ENCODE data around the gene UGT1A6.
"Not testable (repeated sequence)": the region's sequence is repeated elsewhere in the genome, so short reads cannot be mapped to it uniquely, and the experiment has no call there.

The UGT1A6 gene

GRCh38 chr2:233736868-233737653 is 44.4 kb downstream of the UGT1A6 start:
- DNase-seq = not testable (repeated sequence)

DNA sequence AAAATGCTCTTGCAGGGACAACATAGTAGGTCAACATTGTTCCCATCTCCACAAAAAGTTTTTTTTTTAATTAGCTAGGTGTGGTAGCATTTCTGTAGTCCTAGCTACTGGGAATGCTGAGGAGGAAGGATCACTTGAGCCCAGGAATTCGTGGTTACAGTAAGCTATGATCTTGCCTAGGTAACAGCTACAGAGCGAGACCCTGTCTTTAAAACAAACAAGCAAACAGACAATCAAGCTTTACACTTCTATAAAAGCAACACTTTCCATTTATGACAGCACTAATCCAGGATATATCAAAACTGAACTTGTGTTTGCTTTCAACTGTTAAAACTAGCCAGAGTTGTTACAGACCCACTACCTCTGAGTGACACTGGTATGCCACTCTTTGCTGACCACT is 48.2 kb downstream of the UGT1A6 start:
- DNase-seq = no peak

- DNase-seq = no peak
Observed at GRCh38 chr2:233743464-233744259, 51.0 kb downstream of the UGT1A6 start.

- no peak for DNase-seq
Observed at GRCh38 chr2:233745073-233745755, 52.5 kb downstream of the UGT1A6 start.

DNA sequence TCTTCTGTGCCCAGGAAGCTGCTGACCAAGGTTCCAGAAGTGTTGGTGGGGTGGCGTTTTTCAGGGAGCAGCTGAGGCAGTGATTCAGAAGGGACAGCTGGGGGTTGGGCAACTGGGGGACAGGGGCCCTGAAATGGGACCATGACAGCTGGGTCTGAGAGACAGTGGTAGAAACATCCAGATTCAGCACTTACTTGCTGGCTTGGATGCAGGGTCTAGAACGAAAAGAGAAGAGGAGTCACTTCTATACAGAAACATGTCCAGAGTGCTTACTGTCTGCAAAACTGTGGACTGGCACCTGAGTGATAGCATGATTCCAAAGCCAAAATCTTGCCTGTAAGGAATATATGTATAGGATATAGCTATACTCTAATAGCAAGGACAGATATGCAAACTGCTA is 53.1 kb downstream of the UGT1A6 start:
- DNase-seq = not testable (repeated sequence)

DNA sequence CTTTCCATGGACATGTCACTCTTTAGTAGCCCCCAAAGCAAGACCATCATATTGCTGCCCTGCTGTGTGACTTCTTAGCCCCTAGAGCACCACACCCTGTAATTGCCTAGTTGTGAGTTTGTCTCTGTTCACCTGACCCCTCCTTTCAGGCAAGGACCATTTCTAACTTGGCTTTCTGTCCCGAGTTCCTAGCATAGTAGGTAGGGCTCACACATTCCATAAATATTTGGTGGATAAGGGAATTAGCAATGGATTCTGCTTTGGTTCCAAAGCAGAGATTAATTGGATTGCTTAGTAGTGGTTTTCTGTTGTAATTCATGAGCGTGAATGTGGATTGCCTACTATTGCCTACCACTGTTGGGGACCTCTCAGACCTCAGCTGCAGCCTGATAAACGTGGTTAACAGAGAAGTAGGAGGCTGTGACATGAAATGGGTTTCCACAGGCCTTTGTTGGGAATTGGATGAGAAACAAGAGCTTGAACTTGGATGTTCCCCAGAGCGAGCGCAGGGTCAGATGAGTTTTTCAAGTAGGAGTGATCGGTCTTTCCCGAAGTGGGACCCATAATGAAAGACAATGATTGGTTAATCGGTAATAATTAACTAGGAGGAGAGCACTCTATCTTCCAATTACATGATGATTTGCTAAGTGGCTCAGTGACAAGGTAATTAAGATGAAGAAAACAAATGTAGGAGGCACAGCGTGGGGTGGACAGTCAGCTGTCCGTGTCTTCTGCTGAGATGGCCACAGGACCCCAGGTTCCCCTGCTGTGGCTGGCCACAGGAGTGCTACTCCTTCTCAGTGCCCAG is 54.0 kb downstream of the UGT1A6 start:
- no peak for DNase-seq

DNA sequence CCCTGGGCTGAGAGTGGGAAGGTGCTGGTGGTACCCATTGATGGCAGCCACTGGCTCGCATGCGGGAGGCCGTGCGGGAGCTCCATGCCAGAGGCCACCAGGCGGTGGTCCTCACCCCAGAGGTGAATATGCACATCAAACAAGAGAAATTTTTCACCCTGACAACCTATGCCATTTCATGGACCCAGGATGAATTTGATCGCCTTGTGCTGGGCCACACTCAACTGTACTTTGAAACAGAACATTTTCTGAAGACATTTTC is 54.5 kb downstream of the UGT1A6 start:
- no peak for DNase-seq

DNA sequence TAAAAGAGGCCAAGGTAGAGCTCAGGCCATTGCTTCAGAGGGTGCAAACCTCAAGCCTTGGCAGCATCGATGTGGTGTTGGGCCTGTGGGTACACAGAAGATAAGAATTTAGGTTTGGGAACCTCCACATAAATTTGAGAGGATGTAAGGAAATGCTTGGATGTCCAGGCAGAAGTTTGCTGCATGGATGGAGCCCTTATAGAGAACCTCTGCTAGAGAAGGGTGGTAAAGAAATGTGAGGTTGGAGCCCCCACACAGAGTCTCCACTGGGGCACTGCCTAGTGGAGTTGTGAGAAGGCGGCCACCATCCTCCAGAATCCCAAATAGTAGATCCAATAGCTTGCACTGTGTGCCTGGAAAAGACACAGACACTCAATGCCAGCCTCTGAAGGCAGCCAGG is 58.0 kb downstream of the UGT1A6 start:
- not testable (repeated sequence) for DNase-seq

DNA sequence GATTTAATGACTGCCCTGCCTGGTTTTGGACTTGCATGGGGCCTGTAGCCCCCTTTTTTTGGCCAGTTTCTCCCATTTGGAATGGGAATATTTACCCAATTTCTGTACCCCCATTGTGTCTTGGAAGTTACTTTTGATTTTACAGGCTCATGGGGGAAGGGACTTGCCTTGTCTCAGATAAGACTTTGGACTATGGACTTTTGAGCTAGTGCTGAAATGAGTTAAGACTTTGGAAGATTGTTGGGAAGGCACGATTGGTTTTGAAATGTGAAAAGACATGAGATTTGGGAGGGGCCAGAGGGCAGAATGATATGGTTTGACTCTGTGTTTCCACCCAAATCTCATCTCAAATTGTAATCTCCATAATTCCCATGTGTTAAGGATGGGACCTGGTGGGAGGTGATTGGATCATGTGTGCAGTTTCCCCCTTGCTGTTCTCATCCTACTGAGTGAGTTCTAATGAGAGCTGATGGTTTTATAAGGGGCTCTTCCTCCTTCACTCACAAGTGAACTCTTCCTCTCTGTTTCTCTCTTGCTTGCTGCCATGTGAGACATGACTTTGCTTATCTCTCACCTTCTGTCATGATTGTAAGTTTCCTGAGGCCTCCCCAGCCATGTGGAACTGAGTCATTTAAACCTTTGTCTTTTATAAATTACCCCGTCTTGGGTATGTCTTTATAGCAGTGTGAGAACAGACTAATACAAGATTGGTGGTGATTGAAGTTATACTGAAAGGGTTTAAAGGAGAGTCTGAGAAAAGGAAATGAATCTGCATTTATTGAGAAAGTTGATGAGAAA is 58.7 kb downstream of the UGT1A6 start:
- not testable (repeated sequence) for DNase-seq

- no peak for DNase-seq
Observed at GRCh38 chr2:233754872-233755611, 62.4 kb downstream of the UGT1A6 start.

DNA sequence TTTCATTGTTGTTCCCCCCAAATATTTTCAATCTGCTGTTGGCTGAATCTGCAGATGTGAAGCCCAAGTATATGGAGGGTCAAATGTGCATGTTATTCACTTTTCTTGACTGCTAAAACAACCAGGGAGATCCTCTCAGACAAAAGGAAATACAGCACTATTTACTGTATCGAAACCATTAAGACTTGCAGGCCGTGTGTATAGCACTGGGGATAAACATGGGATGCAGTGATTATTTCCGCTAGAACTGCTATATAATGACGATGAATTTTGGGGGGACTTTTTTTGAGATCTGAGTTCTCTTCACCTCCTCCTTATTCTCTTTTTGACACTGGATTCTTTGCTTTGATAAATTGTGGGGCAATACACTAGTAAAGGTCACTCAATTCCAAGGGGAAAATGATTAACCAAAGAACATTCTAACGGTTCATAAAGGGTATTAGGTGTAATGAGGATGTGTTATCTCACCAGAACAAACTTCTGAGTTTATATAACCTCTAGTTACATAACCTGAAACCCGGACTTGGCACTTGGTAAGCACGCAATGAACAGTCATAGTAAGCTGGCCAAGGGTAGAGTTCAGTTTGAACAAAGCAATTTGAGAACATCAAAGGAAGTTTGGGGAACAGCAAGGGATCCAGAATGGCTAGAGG is 63.9 kb downstream of the UGT1A6 start:
- DNase-seq = no peak

GRCh38 chr2:233758141-233758540 is 65.5 kb downstream of the UGT1A6 start:
- no peak for DNase-seq

DNA sequence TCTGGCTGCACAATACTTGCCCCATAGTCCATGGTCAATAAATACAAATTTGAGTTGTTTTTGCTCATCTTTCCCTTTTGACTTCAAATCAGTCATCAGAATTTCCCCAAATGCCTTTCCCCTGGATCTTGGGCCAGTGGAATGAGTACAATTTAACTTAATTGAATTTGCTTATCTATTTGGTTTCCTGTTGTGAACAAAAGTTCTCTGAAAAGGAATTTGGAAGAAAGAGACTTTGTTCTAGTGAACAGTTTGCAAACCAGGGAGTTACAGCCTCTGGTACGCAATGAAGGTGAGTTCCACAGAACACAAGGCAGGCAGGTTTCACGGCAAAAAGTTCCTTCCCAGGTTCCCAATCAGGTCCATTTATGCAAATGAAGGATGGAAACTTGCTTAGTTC is 66.2 kb downstream of the UGT1A6 start:
- no peak for DNase-seq

DNA sequence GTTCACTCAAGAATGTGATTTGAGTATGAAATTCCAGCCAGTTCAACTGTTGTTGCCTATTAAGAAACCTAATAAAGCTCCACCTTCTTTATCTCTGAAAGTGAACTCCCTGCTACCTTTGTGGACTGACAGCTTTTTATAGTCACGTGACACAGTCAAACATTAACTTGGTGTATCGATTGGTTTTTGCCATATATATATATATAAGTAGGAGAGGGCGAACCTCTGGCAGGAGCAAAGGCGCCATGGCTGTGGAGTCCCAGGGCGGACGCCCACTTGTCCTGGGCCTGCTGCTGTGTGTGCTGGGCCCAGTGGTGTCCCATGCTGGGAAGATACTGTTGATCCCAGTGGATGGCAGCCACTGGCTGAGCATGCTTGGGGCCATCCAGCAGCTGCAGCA is 67.4 kb downstream of the UGT1A6 start, which contains the start of gene UGT1A1:
Gene UGT1A1 (plus strand): TSS at position 228 of the 400 bp plus-strand sequence. CDS start 18 bp downstream, at position 246.
- DNase-seq = no peak

DNA sequence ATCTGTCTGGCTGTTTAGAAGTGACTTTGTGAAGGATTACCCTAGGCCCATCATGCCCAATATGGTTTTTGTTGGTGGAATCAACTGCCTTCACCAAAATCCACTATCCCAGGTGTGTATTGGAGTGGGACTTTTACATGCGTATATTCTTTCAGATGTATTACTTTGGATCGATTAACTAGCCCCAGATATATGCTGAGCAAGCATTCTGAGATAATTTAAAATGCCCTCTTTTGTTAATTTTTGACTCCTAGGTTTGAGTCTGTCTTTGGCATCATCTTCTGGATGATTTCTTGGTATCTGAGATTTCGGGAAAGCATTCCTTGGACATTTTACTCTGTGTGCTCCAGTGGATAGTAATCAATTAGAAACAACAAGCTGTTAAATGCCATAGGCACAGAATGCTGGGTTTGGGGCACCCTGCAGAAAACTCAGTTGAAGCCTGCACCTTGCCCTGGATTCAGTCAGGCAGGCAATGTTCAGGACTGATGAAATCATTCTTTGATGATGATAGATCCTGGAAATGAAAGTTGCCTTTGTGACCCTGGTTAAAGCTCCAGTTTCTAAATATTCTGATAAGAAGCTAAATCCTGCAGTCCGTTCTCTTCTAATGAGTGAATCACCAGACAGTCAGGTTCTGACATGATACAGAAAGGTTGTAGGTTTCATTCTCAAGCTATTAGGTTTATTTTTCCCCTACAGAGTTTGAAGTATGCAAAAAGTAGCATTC is 68.5 kb downstream of the UGT1A6 start:
- no peak for DNase-seq

GRCh38 chr2:233764264-233764663 is 71.6 kb downstream of the UGT1A6 start:
- peak in 2 of 3 donors; percentile 17 to 22 for DNase-seq

DNA sequence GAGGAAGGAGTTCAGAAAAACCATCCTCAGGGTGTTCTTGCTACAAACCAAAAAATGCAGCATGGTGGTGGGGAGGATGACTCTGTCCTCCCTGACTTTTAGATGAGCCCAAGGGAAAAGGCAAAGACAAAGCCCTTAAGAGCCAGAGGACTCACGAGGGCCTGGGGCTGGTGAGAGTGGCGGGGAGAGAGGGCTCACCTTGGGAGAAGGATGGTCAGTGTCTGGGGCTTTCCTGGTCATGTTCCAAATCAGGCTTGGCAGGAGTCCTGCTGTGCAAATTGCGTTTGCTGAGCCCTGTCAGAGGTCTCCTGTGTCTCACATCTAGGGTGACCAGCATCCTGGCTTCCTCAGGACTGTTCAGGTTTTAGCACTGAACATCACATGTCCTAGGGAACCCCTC is 72.1 kb downstream of the UGT1A6 start:
- no peak for DNase-seq

- DNase-seq = no peak
Observed at GRCh38 chr2:233766416-233766815, 73.7 kb downstream of the UGT1A6 start.

- no peak for DNase-seq
Observed at GRCh38 chr2:233768076-233768475, 75.4 kb downstream of the UGT1A6 start.

DNA sequence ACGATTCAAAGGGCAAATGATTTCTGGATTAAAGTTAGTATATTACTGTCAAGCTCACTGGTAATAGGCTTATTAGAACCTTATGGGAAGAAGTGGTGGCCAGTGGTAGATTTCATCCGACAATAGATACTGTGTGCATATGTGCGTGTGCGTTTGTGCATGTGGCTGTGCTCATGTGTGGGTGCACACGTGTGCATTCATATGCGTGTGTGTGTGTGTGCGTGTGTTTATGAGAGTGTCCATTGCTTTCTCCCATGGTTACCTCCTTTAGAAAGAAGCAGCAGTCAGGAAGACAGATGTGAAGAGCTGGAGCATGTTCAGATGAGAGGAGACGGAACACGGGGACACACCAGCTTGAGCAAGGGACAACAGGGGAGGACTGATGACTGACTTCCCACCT is 76.6 kb downstream of the UGT1A6 start:
- no peak for DNase-seq
